Hepatocyte (in vitro differentiated cells): Measurements from ENCODE around the gene GPR18. TPM values are rescaled to one million over a fixed set of nuclear protein-coding genes. Genes with fewer than 3 reads are reported as not detected.

Experiments used
- DNase-seq: peaks from one replicate; pipeline ENCODE4 v3.0.0-alpha.2; 2016; ENCODE audit warnings: low spot score
- H2AFZ ChIP-seq: fragments of 200-600 bp; sonication (generic); 2 replicates; pipeline ENCODE4 v1.6.0; 2016; ENCODE audit warnings: antibody characterized with exemption, mild to moderate bottlenecking
- H3K27ac ChIP-seq: fragments of 200-600 bp; sonication (generic); 2 replicates; pipeline ENCODE4 v1.5.1; 2016; ENCODE audit warnings: mild to moderate bottlenecking
- H3K27me3 ChIP-seq: fragments of 200-600 bp; sonication (generic); 2 replicates; pipeline ENCODE4 v1.6.1; 2016
- H3K36me3 ChIP-seq: fragments of 200-600 bp; sonication (generic); replicated peaks from 2 replicates; pipeline ENCODE4 v1.5.1; 2016; ENCODE audit warnings: low read depth; ENCODE audit not compliant: insufficient read depth
- H3K4me1 ChIP-seq: fragments of 200-600 bp; sonication (generic); 2 replicates; pipeline ENCODE4 v1.5.1; 2016; ENCODE audit warnings: mild to moderate bottlenecking, moderate library complexity; ENCODE audit not compliant: insufficient read depth
- H3K4me2 ChIP-seq: fragments of 200-600 bp; sonication (generic); 2 replicates; pipeline ENCODE4 v1.6.0; 2016
- H3K4me3 ChIP-seq: fragments of 200-600 bp; sonication (generic); 2 replicates; pipeline ENCODE4 v1.5.1; 2016; ENCODE audit warnings: mild to moderate bottlenecking
- H3K79me2 ChIP-seq: fragments of 200-600 bp; sonication (generic); 2 replicates; pipeline ENCODE4 v1.6.0; 2017; ENCODE audit warnings: mild to moderate bottlenecking
- H3K9me2 ChIP-seq: fragments of 200-600 bp; sonication (generic); replicated peaks from 2 replicates; pipeline ENCODE4 v1.6.0; 2017; ENCODE audit warnings: mild to moderate bottlenecking; ENCODE audit not compliant: insufficient read depth
- H3K9me3 ChIP-seq: fragments of 200-600 bp; sonication (generic); 2 replicates; pipeline ENCODE4 v1.5.1; 2016; ENCODE audit warnings: low read depth, mild to moderate bottlenecking
- H4K20me1 ChIP-seq: fragments of 200-600 bp; sonication (generic); 2 replicates; pipeline ENCODE4 v1.6.0; 2016; ENCODE audit warnings: mild to moderate bottlenecking; ENCODE audit not compliant: insufficient read depth, poor library complexity, severe bottlenecking
- CTCF ChIP-seq: fragments of 200-600 bp; sonication (generic); IDR thresholded peaks from 2 replicates; pipeline ENCODE4 v1.5.1; 2016; ENCODE audit warnings: antibody characterized with exemption, mild to moderate bottlenecking; ENCODE audit not compliant: poor library complexity
- EZH2 ChIP-seq: fragments of 200-600 bp; sonication (generic); IDR thresholded peaks from 2 replicates; pipeline ENCODE4 v1.6.1; 2016; ENCODE audit warnings: antibody characterized with exemption, mild to moderate bottlenecking, borderline replicate concordance
- EZH2phosphoT487 ChIP-seq: fragments of 200-600 bp; sonication (generic); IDR thresholded peaks from one replicate; pipeline ENCODE4 v1.6.1; 2018; ENCODE audit warnings: antibody characterized with exemption, mild to moderate bottlenecking, low read depth, moderate library complexity; ENCODE audit not compliant: unreplicated experiment, severe bottlenecking
- WGBS: methylation state at CpG from one replicate; pipeline ENCODE4 v1.1.6; 2016; ENCODE audit warnings: low lambda C conversion rate; ENCODE audit errors: missing lambda C conversion rate; 5-methylcytosine and 5-hydroxymethylcytosine counted together
- polyA plus RNA-seq: library from polyadenylated mRNA; unstranded; fragments of >200 nt; fragmentation: Nextera tagmentation; extraction: Ambion mirVana; gene quantifications from 2 replicates; pipeline ENCODE4 v1.2.1, GENCODE V29; 2016
- total RNA-seq: library from RNA; depleted of rRNA; stranded (reverse); fragments of >200 nt; gene quantifications from 2 replicates; pipeline ENCODE4 v1.2.3, GENCODE V29; 2014

The GPR18 gene
- total and polyA plus RNA-seq, 2 experiments from 2014 or later, result not detected

- no peak for TF ChIP-seq EZH2
- no peak for TF ChIP-seq CTCF
- TF ChIP-seq EZH2phosphoT487, result no peak
- Histone ChIP-seq H3K36me3 (no peaks in the 10 kb centered on the region), H3K79me2 (peaks cover 95% of the 10 kb centered on the region), H3K4me3 (no peak overlapping the region), H3K27me3 (no peaks in the 10 kb centered on the region), H3K4me2 (no peak overlapping the region), H3K4me1 (peaks cover 9% of the 10 kb centered on the region), H4K20me1 (peaks cover 54% of the 10 kb centered on the region), H3K9me3 (no peaks in the 10 kb centered on the region), H3K27ac (no peak overlapping the region), H2AFZ (no peak overlapping the region), H3K9me2 (no peaks in the 10 kb centered on the region)
- no peak for DNase-seq
- 93% methylated on average over 6 of the region's 6 CpGs for WGBS
Observed at GRCh38 chr13:99227331-99227900, 30.8 kb downstream of the GPR18 start.

DNA sequence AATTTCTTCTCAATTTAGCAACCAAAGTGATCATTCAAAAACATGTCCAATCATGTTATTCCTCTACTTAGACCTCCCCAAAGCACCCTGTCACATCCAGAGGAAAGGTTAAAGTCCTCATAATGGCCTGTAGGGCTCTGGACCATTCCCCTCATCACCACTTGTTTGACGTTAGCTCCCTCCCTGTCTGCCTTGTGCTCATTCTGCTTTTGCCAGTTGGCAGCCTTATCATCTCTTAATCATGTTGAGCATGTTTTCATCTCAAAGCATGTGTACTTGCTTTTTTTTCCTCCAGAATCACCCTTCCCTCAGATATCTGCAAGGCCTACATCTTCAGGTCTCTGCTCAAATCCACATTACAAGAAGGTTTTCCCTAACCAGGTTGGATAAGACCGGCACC, 31.7 kb downstream of the GPR18 start:
- Histone ChIP-seq H3K9me3 (no peaks in the 10 kb centered on the region), H2AFZ (no peak overlapping the region), H3K27me3 (no peaks in the 10 kb centered on the region), H3K79me2 (peaks cover 96% of the 10 kb centered on the region), H4K20me1 (peaks cover 54% of the 10 kb centered on the region), H3K27ac (no peak overlapping the region), H3K4me2 (no peak overlapping the region), H3K4me1 (peaks cover 9% of the 10 kb centered on the region), H3K36me3 (no peaks in the 10 kb centered on the region), H3K9me2 (no peaks in the 10 kb centered on the region), H3K4me3 (no peak overlapping the region)
- TF ChIP-seq EZH2phosphoT487, result no peak
- no peak for TF ChIP-seq EZH2
- no peak for TF ChIP-seq CTCF
- WGBS, result 83% methylated on average over 2 of the region's 2 CpGs
- no peak for DNase-seq

GRCh38 chr13:99225078-99225477, 33.1 kb downstream of the GPR18 start:
- Histone ChIP-seq H3K36me3 (no peaks in the 10 kb centered on the region), H4K20me1 (peaks cover 46% of the 10 kb centered on the region), H3K9me2 (no peaks in the 10 kb centered on the region), H3K9me3 (no peaks in the 10 kb centered on the region), H3K4me1 (peaks cover 9% of the 10 kb centered on the region), H3K4me3 (no peak overlapping the region), H3K27ac (no peak overlapping the region), H3K27me3 (no peaks in the 10 kb centered on the region), H2AFZ (no peak overlapping the region), H3K4me2 (no peak overlapping the region), H3K79me2 (peaks cover 96% of the 10 kb centered on the region)
- no peak for TF ChIP-seq CTCF
- no peak for TF ChIP-seq EZH2phosphoT487
- TF ChIP-seq EZH2, result no peak
- 70% methylated on average over 4 of the region's 4 CpGs for WGBS
- DNase-seq, result no peak
